GM12878 (cell line): ENCODE data around the gene SLC22A7. TPM values are rescaled to one million over a fixed set of nuclear protein-coding genes. Genes with fewer than 3 reads are reported as not detected.

Experiments
- ATF2 ChIP-seq: IDR thresholded peaks from 2 replicates; pipeline ENCODE4 v1.6.1; 2012; ENCODE audit warnings: low read length, inconsistent platforms
- BCLAF1 ChIP-seq: fragments of 450-650 bp; IDR thresholded peaks from 2 replicates; pipeline ENCODE4 v1.6.1; 2017; ENCODE audit warnings: antibody characterized with exemption, mild to moderate bottlenecking, moderate library complexity
- CUX1 ChIP-seq: IDR thresholded peaks from 2 replicates; pipeline ENCODE4 v1.6.1; 2012; ENCODE audit warnings: improper control_type of control experiment, low read depth, low read length; ENCODE audit not compliant: insufficient replicate concordance
- ETV6 ChIP-seq, 2 experiments: fragments of 450-650 bp in 1 of 2; IDR thresholded peaks in 1 of 2; conservative IDR thresholded peaks in 1 of 2; 2 replicates each; pipeline ENCODE4 v1.6.1; 2014; ENCODE audit warnings: antibody characterized with exemption in 1 of 2, borderline replicate concordance in 1 of 2, low read depth in 1 of 2, mild to moderate bottlenecking in 1 of 2, moderate library complexity in 1 of 2
- EZH2 ChIP-seq: IDR thresholded peaks from 2 replicates; pipeline ENCODE4 v1.6.1; 2012; ENCODE audit warnings: low read depth, mild to moderate bottlenecking, control low read depth, inconsistent platforms, low read length, borderline replicate concordance; ENCODE audit not compliant: control insufficient read depth
- IKZF1 ChIP-seq: fragments of 450-650 bp; conservative IDR thresholded peaks from 2 replicates; pipeline ENCODE4 v1.6.1; 2017; ENCODE audit warnings: antibody characterized with exemption, mild to moderate bottlenecking
- IKZF2 ChIP-seq, 2 experiments: fragments of 450-650 bp; IDR thresholded peaks; 2 replicates each; pipeline ENCODE4 v1.6.1; 2017; ENCODE audit warnings: mild to moderate bottlenecking in 2 of 2, moderate library complexity in 2 of 2
- NR2F1 ChIP-seq: fragments of 450-650 bp; conservative IDR thresholded peaks from 2 replicates; pipeline ENCODE4 v1.6.1; 2017; ENCODE audit warnings: mild to moderate bottlenecking
- POU2F2 ChIP-seq: IDR thresholded peaks from 3 replicates; pipeline ENCODE4 v1.6.1; 2011; ENCODE audit warnings: low read depth, mild to moderate bottlenecking, low read length, borderline replicate concordance
- RB1 ChIP-seq: fragments of 450-650 bp; formaldehyde crosslinking; IDR thresholded peaks from 2 replicates; pipeline ENCODE4 v1.6.1; 2017; ENCODE audit warnings: mild to moderate bottlenecking, borderline replicate concordance
- SMAD1 ChIP-seq: fragments of 450-650 bp; IDR thresholded peaks from 2 replicates; pipeline ENCODE4 v1.6.1; 2018; ENCODE audit warnings: mild to moderate bottlenecking, low read depth; ENCODE audit not compliant: partially characterized antibody
- SMC3 ChIP-seq: IDR thresholded peaks from 2 replicates; pipeline ENCODE4 v1.6.1; 2011; ENCODE audit warnings: low read length, improper control_type of control experiment, borderline replicate concordance
- SPI1 ChIP-seq: IDR thresholded peaks from 2 replicates; pipeline ENCODE4 v1.6.1; 2011; ENCODE audit warnings: low read depth, mild to moderate bottlenecking, low read length, moderate library complexity, borderline replicate concordance; ENCODE audit not compliant: insufficient read depth
- WRNIP1 ChIP-seq: IDR thresholded peaks from 2 replicates; pipeline ENCODE4 v1.6.1; 2011; ENCODE audit warnings: low read depth, low read length, improper control_type of control experiment, borderline replicate concordance
- polyA plus RNA-seq, 11 experiments: library from polyadenylated mRNA; depleted of rRNA in 4 of 11; unstranded in 6 of 11; stranded (reverse) in 5 of 11; fragments of >200 nt; fragmentation: Nextera tagmentation in 4 of 11; fragmentation: Illumina TruSeq in 1 of 11; extraction: Ambion mirVana in 4 of 11; extraction: Trizol in 1 of 11; gene quantifications; 1 replicate in 1 of 11; 2 replicates in 10 of 11; pipeline versions ENCODE4 v1.2.1 to v1.2.3, GENCODE V29; 2011 to 2016; ENCODE audit warnings: inconsistent platforms in 2 of 11, missing spikeins in 2 of 11, low read depth in 1 of 11
- total RNA-seq, 4 experiments: library from RNA; depleted of rRNA in 3 of 4; stranded (reverse); fragments of >200 nt in 3 of 4; fragmentation: Illumina TruSeq in 1 of 4; extraction: Trizol in 1 of 4; gene quantifications; 2 replicates each; pipeline versions ENCODE4 v1.2.1 to v1.2.3, GENCODE V29; 2013 to 2021

Gene SLC22A7
- total and polyA plus RNA-seq, 10 of the 15 experiments (the other 5 are each of a cell fraction or from before 2014, with no cell fraction given): 0.08 to 0.31 TPM; not detected in 8

GRCh38 chr6:43334466-43335095 lies 36.5 kb downstream of the SLC22A7 start (continued):
- peak; percentile 35; the same call in 1 of the 2 replicates for TF ChIP-seq ATF2
- peak; percentile 28; the same call in 1 of the 2 replicates for TF ChIP-seq SPI1
- no peak for TF ChIP-seq NR2F1
- TF ChIP-seq ETV6 (conservative IDR thresholded peaks at IDR 0.05 in 1 of 2, IDR thresholded peaks at IDR 0.05 in 1 of 2; ENCODE audit: borderline replicate concordance in 1 of 2, low read depth in 1 of 2): no peak
- TF ChIP-seq SMC3: peak; percentile 22; the same call in 1 of the 2 replicates
- TF ChIP-seq EZH2: no peak
- 0 out of 2 replicates have a peak, but pooled peaks have one; percentile 22 for TF ChIP-seq IKZF1
- no peak for TF ChIP-seq POU2F2
- TF ChIP-seq BCLAF1: no peak
- TF ChIP-seq SMAD1: no peak
- no peak for TF ChIP-seq WRNIP1
- no peak for TF ChIP-seq RB1
- no peak for TF ChIP-seq CUX1
- TF ChIP-seq IKZF2 (IDR thresholded peaks at IDR 0.05): peak; percentile 16 to 25; a peak in 1 of 4 replicates
